HG02884 (cell line): ENCODE results near the gene TMEM43.
"Not testable (repeated sequence)": the region's sequence is repeated elsewhere in the genome, so short reads cannot be mapped to it uniquely, and the experiment has no call there.

Experiments used
- ATAC-seq: cut with Tn5 transposase; IDR thresholded peaks from one replicate; pipeline ENCODE4 v1.9.1; 2021; ENCODE audit warnings: mild to moderate bottlenecking, moderate library complexity; ENCODE audit not compliant: unreplicated experiment

Gene TMEM43

GRCh38 chr3:14124615-14125192 lies at the start of gene TMEM43, which contains the start of gene CHCHD4:
Gene TMEM43, plus strand, starts transcription at chr3:14125052. Its CDS starts 142 bp downstream, at chr3:14125194.
Gene CHCHD4, minus strand, starts transcription at chr3:14124870. Its CDS starts 194 bp downstream, at chr3:14124676.
- ATAC-seq = peak; percentile 84

- not testable (repeated sequence) for ATAC-seq
These were observed 49.6 kb upstream of the TMEM43 start for GRCh38 chr3:14075233-14075632.

GRCh38 chr3:14077310-14077709 lies 47.5 kb upstream of the TMEM43 start:
- ATAC-seq = no peak

- ATAC-seq = no peak
These were observed 42.7 kb upstream of the TMEM43 start for GRCh38 chr3:14082108-14082657.

GRCh38 chr3:14087461-14087860 lies 37.4 kb upstream of the TMEM43 start:
- ATAC-seq = not testable (repeated sequence)

GRCh38 chr3:14091959-14092358 lies 32.9 kb upstream of the TMEM43 start:
- ATAC-seq = not testable (repeated sequence)

- no peak for ATAC-seq
These were observed 32.4 kb upstream of the TMEM43 start for GRCh38 chr3:14092464-14092863.

GRCh38 chr3:14093831-14094230 lies 31.0 kb upstream of the TMEM43 start:
- ATAC-seq = no peak

- ATAC-seq = no peak
These were observed 28.1 kb upstream of the TMEM43 start for GRCh38 chr3:14096742-14097141.

- no peak for ATAC-seq
These were observed 27.0 kb upstream of the TMEM43 start for GRCh38 chr3:14097616-14098391.

GRCh38 chr3:14109821-14110220 lies 15.0 kb upstream of the TMEM43 start:
- ATAC-seq = not testable (repeated sequence)

- ATAC-seq = no peak
These were observed 14.2 kb upstream of the TMEM43 start for GRCh38 chr3:14110699-14111098.

GRCh38 chr3:14113965-14114635 lies 10.8 kb upstream of the TMEM43 start:
- ATAC-seq = no peak

GRCh38 chr3:14117468-14118399 lies 7.1 kb upstream of the TMEM43 start:
- ATAC-seq = no peak

GRCh38 chr3:14118400-14119381 lies 6.2 kb upstream of the TMEM43 start:
- ATAC-seq = no peak

GRCh38 chr3:14119651-14120050 lies 5.2 kb upstream of the TMEM43 start:
- ATAC-seq = no peak

- no peak for ATAC-seq
These were observed 4.5 kb upstream of the TMEM43 start for GRCh38 chr3:14120111-14120920.

- ATAC-seq = not testable (repeated sequence)
These were observed 3.9 kb upstream of the TMEM43 start for GRCh38 chr3:14120921-14121448.
